BJ (cell line): ENCODE measurements around the gene STIMATE. TPM values are rescaled to one million over a fixed set of nuclear protein-coding genes. Genes with fewer than 3 reads are reported as not detected.

ENCODE experiments used
- CTCF ChIA-PET: fragments of 350-600 bp; formaldehyde crosslinking; extraction: SDS; loops from one replicate; lab custom pipeline; 2021; ENCODE audit warnings: antibody characterized with exemption, inconsistent platforms; lab: Yijun Ruan, JAX
- POLR2A ChIA-PET: fragments of 300-600 bp; sonication (Branson Sonifier 250); formaldehyde crosslinking; extraction: SDS; loops from one replicate; lab custom pipeline; 2021; ENCODE audit warnings: antibody characterized with exemption; lab: Charles Lee
- DNase-seq: peaks from one replicate; pipeline ENCODE4 v3.0.0-alpha.2; 2011; ENCODE audit warnings: low read depth
- H3K27me3 ChIP-seq: 2 replicates; pipeline ENCODE4 v1.6.0; 2011; ENCODE audit warnings: low read length; ENCODE audit not compliant: control insufficient read depth, insufficient read depth
- H3K36me3 ChIP-seq: 2 replicates; pipeline ENCODE4 v1.5.1; 2011; ENCODE audit warnings: low read length; ENCODE audit not compliant: control insufficient read depth, insufficient read depth
- H3K4me3 ChIP-seq: 2 replicates; pipeline ENCODE4 v1.5.1; 2011; ENCODE audit warnings: low read depth, mild to moderate bottlenecking, control low read depth, low read length
- polyA plus RNA-seq: library from polyadenylated mRNA; depleted of rRNA; stranded (reverse); fragments of >200 nt; gene quantifications from 2 replicates; pipeline ENCODE4 v1.2.3, GENCODE V29; 2011
- TF ChIP-seq, protein P1 (sequence below): IDR thresholded peaks from 2 replicates; pipeline ENCODE4 v1.5.1; 2011; ENCODE audit warnings: low read depth, mild to moderate bottlenecking, control low read depth, inconsistent platforms, low read length, moderate library complexity; ENCODE audit not compliant: insufficient read depth

Gene STIMATE
- polyA plus RNA-seq, 1 experiment, result 13.5 TPM

DNA sequence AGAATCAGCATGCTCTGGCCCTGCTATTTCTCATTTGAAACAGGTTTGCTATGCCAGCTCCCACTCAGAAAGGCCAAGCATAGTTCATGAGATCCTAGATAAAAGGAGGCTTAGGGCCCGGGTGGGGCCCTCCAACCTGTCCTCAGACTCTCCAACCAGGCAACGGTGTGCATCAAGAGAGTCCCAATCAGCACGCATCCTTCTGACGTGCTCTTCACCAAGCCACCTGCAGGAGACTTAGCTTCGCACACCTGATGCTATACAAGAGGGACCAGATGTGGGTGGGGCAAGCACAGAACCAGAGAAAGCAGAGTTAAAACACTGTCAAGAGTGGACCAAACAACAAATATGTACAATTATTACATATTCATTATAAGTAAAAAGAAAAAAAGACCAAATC lies 17.3 kb downstream of the STIMATE start:
- no peak for DNase-seq
- H3K36me3 ChIP-seq, result 0 out of 2 replicates have a peak, but pooled peaks cover 2% of the 10 kb centered on the region
- CTCF ChIA-PET, result interaction anchor here (0.7 to 1.5 kb wide), 4 partner anchors 18 to 452 kb away, joined by 3 to 4 read pairs (median 4); no protein-coding TSS in a partner anchor
- POLR2A ChIA-PET, result no interaction called here
- TF ChIP-seq, protein P1, sequence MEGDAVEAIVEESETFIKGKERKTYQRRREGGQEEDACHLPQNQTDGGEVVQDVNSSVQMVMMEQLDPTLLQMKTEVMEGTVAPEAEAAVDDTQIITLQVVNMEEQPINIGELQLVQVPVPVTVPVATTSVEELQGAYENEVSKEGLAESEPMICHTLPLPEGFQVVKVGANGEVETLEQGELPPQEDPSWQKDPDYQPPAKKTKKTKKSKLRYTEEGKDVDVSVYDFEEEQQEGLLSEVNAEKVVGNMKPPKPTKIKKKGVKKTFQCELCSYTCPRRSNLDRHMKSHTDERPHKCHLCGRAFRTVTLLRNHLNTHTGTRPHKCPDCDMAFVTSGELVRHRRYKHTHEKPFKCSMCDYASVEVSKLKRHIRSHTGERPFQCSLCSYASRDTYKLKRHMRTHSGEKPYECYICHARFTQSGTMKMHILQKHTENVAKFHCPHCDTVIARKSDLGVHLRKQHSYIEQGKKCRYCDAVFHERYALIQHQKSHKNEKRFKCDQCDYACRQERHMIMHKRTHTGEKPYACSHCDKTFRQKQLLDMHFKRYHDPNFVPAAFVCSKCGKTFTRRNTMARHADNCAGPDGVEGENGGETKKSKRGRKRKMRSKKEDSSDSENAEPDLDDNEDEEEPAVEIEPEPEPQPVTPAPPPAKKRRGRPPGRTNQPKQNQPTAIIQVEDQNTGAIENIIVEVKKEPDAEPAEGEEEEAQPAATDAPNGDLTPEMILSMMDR, result no peak
- H3K27me3 ChIP-seq, result no peaks in the 10 kb centered on the region
- no peak overlapping the region for H3K4me3 ChIP-seq

DNA sequence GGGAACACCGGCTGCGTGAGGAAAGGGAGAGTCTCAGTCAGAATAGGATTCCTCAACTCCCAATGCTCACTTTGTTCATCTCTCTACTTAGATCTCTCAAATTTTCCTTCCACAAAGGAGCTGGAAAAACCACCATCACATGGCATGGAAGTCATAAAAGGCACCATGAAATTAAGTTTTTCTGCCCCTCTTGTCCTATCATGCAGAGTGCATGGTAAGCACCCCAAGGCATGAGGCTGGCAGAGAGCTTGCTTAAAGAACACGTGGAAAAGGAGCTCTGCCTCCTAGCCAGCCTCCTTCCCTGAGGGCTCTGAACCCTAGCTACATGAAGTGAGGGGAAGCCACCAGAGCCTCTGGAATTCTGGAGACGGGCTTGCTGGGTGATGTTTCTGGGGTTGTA lies 17.8 kb downstream of the STIMATE start:
- H3K36me3 ChIP-seq, result 0 out of 2 replicates have a peak, but pooled peaks cover 2% of the 10 kb centered on the region
- DNase-seq, result no peak
- no peaks in the 10 kb centered on the region for H3K27me3 ChIP-seq
- TF ChIP-seq, protein P1, result no peak
- POLR2A ChIA-PET, result no interaction called here
- CTCF ChIA-PET, result interaction anchor here (0.7 to 1.5 kb wide), 4 partner anchors 17 to 452 kb away, joined by 3 to 4 read pairs (median 4); no protein-coding TSS in a partner anchor
- H3K4me3 ChIP-seq, result no peak overlapping the region

DNA sequence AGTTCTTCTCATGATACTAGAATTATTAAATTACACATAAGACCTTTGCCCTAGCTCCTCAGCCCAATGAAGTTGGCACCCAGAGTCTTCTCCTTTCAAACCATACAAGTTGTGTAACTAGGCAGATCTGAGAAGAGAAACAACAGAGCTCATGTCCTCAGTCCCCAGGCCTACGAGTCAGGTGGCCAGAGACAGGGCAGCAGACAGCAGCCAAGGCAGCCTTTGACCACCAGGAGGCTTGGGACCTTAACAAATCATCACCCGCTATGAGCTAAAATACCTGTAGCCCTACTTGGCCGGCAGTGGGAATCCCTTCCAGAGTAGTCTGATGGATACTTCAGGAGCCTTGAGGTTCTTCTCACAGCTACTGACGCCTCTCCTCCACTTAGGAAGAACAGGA lies 18.3 kb downstream of the STIMATE start:
- Histone ChIP-seq H3K36me3 (0 out of 2 replicates have a peak, but pooled peaks cover 2% of the 10 kb centered on the region), H3K4me3 (no peak overlapping the region), H3K27me3 (no peaks in the 10 kb centered on the region)
- ChIA-PET CTCF (interaction anchor here (0.8 to 1.5 kb wide), 3 partner anchors 17 to 451 kb away, joined by 3 to 4 read pairs (median 3); no protein-coding TSS in a partner anchor), POLR2A (no interaction called here)
- TF ChIP-seq, protein P1, result no peak
- no peak for DNase-seq

DNA sequence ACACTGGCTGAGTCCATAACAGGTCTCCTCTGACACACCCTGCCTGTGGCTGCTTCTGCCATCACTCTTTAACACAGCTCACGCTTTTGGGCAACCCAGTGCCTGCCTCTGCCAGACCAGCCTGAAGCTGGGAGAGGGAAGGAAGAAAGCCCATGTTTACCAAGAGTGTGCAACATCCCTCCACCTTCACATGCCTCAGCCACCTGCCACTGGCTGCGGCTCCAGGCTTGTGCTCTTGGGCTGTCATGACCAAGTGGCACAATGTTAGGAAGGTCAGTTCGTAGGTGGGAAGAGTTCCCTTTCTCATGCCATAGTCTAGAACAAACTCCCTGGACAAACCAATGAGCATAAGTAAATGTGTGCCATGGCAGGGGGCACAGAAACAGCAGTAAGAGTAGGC lies 20.3 kb downstream of the STIMATE start:
- DNase-seq, result no peak
- Histone ChIP-seq H3K4me3 (no peak overlapping the region), H3K36me3 (0 out of 2 replicates have a peak, but pooled peaks cover 2% of the 10 kb centered on the region), H3K27me3 (no peaks in the 10 kb centered on the region)
- TF ChIP-seq, protein P1, result no peak
- ChIA-PET POLR2A (no interaction called here), CTCF (no interaction called here)

DNA sequence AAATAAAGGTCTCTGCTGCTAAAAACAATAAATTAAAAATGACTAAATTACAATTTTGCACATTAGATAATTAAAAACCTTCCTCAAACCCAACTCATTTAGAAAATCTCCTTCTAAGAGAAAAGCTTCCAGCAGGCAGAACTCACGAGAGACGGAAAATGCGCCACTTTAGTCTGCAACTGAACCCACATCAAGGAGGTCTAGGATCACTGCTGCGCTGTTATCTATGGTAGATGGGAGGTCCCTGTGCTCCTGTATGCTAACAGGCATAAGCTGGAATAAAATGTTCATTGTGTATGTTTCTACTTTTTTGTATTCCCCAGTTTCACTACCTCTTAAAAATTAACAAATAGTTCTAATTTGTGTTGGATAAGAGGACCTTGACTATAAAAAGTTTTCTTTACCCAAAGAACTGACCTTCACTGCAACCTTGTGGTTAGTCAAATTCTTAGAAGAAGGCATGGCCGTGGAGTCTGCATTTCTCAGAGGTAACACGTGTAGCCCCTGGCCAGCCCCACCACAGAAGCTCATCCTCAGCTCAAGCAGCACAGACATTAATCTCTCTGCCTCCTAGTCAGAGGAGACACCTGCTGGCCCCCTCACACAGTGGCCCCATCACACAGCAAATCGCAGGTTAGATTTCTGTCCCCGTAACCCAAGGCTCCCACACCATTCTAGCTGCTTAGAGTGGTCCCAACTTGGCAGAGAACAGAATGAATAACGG lies 22.3 kb downstream of the STIMATE start:
- TF ChIP-seq, protein P1, result no peak
- Histone ChIP-seq H3K27me3 (no peaks in the 10 kb centered on the region), H3K36me3 (0 out of 2 replicates have a peak, but pooled peaks cover 2% of the 10 kb centered on the region), H3K4me3 (no peak overlapping the region)
- DNase-seq, result no peak
- POLR2A ChIA-PET, result no interaction called here
- CTCF ChIA-PET, result interaction anchor here (1.2 kb wide), 1 partner anchor 24 kb away, joined by 3 read pairs; no protein-coding TSS in a partner anchor
